Stimulated activated CD4-positive, alpha-beta T cell treated with anti-CD3 and anti-CD28 coated beads, Interleukin-15, amount 100 ng/mL, for 1 hour (primary cell): Measurements from ENCODE around the gene IMPG2.

ENCODE experiments used
- DNase-seq, 2 donors: peaks; one replicate each; pipeline ENCODE4 v3.0.0-alpha.2; 2020; ENCODE audit warnings: low read depth in 1 of 2, low spot score in 1 of 2

IMPG2 gene

DNA sequence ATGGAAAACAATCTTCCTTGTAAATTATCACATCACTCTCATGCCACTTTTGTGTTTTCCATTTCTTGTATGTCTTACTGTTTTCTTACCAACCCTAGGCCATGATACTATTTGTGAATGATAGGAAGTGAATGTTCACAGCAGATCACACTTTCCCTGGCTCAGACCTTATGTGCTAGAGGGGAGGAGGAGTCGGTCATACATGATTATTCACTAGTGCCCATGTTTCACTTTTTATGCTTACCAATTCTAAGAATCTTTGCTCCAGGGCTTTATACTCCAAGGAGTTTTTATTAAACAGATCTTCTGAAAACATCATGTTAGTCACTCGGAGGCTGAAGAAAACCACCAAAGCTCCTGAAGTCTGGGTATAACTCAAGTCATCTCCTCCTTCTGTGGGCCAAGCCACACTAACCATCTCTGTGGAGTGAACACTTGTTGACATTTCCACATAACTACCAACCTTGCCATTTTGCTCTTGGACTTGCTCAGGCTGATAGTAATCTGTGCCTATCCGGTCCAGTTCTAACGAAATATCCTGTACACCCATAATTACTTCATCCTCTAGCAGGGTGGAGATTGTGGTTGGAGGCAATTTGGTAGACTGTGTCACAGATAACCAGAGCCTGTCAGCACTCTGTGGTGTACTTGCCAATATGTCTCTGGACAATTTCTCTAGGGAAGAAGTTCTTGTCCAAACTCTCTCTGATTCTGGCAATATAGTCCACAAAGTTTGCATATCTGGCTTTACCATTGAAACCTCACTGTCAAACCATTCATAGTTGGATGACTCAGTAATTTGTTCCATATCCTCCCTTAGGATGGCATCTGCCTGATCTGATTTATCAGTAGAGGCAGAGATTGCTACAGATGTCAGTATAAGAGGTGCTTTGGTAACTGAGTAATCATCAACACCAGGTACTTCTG lies 76.8 kb downstream of the IMPG2 start:
- DNase-seq, result no peak

DNA sequence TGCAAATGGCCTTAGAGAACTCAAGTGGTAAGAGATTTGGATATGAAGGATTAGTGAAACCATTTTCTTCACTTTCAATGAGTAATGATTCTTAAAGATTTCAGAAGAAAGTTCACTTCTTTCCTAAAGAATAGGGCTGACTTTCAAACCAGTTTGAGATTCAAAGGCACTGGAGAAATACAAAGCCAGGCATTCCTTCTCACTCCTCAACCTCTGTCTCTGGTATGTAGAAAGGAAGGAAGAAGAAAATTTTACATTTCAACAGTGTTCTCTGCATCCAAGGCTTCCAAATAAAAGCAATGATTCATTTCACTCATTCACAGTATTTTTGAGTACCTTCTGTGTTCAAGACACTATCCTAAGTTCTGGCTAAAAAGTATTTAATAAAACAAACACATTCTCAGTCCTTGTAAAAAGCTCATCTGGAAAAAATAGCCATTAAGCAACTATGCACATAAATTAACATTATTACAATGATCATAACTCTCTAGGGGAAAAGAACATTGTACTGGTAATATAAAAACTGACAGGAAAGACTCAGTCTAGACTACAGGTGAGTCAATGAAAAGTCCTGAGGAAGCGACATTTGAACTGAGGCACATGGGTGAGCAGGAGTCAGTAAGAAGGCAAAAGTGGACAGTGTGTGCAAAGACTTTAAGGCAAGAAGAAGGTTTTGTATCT lies 79.5 kb downstream of the IMPG2 start:
- no peak for DNase-seq

DNA sequence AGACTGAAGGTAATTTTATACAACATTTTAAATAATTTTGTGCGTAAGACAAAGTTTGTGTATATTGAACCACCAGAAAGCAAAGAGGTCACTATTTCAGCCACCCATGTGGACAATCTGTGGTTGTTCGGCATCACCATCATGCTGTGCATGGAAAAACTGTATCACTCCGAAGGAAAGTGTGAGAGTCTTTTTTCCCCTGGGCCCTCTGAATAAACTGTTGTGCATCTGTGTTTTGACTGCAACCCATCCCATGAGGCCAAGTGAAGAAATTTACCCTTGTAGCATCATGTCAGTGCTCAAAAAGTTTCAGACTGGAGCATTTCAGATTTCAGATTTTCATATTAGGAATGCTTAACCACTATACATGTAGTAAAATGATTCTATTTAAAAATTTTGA lies 85.3 kb downstream of the IMPG2 start:
- no peak for DNase-seq

DNA sequence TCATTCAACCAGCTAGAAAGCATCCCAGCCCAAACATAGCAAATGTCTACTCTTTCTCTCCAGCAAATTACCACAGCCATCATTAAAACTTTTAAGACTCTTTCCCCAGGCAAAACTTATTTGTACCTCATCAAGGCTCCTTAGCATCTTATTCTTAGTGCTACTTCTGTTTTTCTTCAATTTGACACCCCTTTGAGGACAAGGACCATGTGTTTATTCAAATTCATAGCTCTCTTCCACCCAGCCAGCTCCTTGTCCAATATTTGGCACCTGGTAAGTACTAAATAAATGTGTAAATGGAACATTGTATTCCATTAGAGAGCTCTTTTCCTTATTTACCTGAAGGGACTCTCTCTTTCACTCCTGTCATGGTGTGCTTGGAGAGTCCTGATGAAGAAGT lies 89.8 kb downstream of the IMPG2 start:
- no peak for DNase-seq

DNA sequence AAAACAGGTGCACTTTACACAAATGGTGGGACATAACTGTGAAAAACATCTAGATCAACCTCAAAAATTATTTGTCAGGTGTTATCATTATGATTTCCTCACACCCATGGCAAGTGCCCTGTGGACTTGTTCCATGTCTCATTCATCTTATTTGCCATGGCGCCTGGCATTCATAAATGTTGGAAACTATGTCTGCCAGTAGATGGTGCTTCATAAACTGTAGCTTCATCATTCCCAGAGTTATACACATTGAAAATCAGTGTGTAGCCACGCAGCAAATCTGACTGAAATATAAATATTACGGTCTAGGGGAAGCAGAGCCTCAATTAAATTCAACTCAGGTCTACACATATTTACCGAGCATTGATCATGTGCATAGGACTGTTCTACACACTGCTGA lies 90.7 kb downstream of the IMPG2 start:
- DNase-seq, result no peak

DNA sequence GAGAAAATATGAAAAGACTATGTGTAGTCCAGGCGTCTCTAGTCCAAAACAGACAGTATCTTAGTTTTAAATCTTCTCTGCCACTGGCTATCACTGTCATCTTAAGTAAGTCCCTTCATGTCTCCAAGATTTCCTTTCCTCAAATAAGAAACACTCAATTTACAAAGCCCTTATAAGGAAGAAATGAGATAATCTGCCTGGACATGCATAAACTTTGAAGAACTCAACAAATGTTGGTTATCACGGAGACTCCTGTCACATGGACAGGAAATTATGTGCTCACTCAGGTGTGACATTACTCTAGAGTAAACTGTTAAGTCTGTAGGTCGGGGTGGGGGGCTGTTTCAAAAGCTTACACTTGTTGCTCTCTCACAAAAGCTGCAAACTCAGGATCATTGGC lies 91.9 kb downstream of the IMPG2 start:
- DNase-seq, result no peak

DNA sequence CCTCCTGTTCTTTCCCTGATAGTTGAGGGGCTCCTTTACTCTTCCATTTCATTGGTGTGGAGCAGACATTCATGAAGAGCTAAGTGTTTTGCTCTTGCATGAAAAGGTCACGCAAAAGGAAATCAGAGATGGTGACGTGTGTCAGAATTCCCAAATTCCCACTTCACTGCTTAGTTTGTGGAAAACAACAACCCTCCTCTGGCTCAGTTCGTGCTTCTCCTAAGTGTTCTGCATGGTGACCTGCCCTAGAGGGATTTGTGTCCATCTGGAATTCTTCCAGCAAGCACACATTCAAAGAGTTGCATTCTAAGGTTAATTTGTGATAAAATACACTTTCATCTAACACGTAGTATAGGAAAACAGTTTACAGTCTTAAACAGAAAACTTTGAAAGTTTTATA lies 95.6 kb downstream of the IMPG2 start:
- DNase-seq, result no peak

DNA sequence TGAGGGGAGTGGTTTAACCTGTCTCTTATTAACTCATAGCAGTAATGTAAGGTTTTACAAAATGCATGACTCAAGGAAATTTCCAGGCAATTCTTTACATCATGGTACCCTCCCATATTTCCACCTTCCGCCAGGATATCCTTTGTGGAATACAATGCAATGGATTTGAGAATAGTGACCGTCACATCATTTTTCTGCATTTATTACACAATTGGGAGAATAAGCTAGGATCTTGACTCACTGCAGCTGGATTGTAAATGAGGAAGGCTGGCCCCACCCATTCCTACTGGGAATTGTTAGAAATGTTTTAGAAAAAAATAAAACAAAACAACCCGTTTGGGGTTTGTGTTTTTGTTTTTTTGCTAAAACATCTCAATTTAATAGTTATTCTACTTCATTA lies 97.4 kb downstream of the IMPG2 start:
- no peak for DNase-seq

DNA sequence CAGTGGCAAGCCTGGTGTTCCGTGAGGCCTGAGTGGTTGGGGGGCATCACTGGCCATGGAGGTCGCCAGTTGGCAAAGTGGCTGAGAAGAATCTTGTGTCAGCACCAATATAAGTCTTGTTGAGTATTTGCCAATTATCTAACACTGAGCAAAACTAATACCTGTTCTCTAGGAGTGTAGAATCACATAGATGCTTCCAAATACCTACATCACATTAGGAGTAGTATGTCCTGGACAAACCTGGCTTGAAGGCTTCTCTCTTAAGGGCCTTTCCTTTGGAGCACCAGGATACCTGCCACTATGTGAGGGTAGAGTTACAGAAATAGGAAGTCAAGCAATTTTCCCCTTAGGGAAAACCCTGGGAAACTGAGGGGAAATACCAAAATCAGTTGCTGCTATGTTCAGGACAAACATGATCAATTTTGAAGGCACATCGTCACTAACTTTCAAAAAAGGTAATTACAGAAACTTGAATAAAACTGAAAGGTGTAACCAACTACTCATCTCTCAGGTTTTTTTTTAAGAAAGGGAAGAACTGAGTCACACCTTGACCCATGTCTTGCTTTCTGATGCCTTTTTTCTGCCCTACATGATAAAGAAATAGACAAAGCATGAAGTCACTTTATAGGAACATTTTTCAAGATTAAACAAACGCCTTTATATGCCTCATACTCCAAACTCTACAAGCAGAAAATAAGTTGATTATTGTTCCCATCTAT lies 100.4 kb downstream of the IMPG2 start:
- no peak for DNase-seq

DNA sequence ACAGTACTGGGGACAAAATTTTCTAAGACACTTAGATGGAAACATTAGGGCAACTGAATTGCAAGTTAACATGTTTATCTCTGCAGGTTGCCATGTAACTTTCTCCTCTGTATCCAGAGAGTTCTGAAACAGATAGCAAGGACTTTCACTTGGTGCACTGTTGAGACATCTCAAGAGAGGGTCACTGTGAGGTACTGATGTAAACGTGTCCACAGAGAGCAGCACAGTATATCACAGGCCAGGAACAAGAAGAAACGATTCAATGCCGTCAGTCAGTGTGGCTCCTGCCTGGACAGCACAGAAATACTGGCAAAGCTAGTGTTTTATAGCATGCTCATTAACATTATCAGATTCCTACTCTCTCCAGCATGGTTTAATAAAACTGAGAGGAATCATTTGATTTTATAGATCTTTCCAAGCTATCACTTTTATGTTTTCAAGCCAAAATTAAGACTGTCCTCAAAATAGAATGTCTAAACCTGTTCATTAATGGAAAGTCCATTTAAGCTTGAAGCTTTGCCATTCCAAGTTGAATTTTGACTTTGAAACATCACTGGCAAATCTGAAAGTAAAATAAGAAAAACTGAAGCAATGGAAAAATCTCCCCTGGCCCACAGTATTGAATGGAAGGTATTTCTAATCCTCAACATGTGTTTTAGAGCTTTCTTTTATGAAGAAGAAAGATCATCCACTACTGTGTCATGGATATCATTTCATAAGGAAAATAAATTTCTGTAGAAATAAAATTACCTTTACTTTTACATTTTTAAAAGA lies 102.7 kb downstream of the IMPG2 start:
- no peak for DNase-seq

DNA sequence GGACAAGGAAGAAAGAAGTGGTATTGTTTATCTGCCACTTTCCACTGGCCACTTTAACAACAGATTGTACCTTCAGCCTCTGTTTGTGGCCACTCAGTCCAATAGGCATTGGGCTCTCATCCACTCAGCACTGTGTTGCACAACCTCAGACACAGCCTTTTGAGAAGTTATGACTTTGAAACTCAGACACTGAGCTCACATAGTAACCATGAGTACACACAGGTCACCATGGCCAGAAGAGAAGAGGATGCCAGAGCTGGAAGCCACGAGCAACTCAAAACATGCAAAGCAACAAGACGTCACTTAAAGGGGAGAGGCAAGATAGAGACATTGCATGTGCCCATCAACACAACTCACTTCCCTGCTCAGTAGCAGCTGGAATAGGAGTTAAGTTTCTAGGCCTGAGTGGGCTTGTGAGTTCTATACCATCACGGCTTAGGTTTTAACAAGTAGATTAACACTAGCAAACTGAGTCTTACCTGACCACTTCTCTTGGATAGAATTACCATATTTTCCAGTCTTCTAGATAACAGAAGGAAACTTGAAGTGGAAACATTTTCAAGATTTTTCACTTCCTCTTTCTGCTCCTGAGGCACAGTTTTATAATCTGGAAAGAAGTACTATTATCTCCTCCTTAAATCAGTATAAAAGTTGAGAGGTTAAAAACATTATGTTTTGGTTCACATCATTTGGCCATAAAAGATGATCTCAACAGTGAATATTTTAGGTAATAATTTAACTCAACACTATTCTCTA lies 103.5 kb downstream of the IMPG2 start:
- DNase-seq, result no peak

DNA sequence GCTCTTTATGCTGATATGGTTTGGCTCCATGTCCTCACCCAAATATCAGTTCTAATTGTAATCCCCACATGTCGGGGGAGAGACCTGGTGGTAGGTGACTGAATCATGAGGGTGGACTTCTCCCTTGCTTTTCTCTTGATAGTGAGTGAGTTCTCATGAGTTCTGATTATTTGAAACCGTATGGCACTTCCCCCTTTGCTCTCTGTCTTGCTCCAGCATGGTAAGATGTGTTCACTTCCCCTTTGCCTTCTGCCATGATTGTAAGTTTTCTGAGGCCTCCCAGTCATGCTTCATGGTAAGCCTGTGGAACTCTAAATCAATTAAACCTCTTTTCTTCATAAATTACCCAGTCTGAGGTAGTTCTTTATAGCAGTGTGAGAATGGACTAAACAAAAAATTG lies 107.6 kb downstream of the IMPG2 start:
- DNase-seq, result no peak

DNA sequence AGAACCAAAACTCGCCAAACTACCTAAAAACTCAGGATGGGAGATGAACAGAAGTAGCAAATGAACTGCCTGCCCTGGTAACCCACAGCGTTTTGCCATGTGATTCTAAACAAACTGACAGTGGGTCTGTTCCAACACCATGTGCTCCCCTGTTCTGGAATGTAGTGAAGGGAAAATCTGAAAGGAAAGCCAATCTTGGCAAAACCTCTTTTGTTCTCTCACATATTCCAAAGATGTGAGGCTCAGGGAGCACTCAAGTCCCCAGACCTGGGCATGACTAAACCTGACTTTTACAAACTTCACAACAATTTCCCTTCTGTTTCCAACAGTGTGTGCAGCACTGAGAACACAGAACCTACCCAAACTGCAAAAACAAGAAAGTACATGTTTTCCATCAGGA lies 116.1 kb downstream of the IMPG2 start:
- no peak for DNase-seq

DNA sequence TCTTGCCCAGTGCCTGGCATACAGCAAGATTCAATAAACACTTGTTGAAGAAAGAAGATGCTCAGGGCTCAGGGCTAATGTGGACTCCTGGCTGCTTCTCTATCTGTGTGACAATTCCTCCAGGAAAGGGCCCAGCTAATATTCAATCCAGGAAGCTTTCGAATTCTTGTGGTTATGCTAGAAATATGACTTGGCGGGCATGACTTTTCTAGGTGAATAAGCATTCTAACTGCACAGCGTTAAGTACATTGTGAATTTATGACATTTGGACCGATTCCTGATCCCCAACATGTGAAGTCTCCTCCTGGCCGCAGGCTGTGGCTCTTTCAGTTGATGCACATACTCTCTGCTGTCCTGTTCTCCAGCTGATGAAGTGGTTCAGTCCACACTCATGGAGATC lies 117.0 kb downstream of the IMPG2 start:
- DNase-seq, result no peak

DNA sequence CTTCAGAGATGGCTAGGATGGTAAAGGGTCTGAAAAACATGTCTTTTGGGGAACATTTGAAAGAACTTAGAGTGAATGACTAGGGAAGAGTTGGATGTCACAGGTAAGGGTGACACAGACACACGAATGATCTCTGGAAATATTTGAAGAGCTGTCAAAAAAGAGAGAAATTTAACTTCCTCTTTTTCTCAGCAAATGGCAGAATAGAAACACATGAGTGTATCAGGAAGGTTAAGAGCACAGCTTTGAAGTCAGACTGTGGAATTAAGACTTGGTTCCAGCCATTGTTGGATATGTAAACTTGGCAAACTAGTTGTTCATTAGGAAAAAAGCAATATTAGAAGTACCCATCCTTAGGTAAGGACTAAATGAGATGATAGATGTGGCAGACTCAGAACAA lies 117.7 kb downstream of the IMPG2 start:
- DNase-seq, result no peak

DNA sequence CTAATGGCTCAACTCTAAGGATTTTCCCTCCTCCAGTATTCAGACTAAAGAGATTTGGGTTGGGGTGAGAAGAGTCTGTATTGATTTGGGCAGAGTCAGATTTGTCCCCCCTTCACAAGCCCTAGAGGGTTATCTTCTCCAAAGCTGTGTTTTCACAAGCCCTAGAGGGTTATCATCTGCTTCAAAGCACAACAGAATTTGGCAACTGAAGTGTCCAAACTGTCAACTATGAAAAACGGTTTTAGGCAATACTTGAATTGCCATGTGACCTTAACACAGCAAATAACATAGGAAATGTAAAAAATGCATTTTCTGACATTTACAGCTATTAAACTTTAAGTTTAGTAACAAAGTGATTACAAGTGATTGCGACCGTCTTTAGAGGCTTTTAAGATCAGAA lies 119.9 kb downstream of the IMPG2 start:
- no peak for DNase-seq

DNA sequence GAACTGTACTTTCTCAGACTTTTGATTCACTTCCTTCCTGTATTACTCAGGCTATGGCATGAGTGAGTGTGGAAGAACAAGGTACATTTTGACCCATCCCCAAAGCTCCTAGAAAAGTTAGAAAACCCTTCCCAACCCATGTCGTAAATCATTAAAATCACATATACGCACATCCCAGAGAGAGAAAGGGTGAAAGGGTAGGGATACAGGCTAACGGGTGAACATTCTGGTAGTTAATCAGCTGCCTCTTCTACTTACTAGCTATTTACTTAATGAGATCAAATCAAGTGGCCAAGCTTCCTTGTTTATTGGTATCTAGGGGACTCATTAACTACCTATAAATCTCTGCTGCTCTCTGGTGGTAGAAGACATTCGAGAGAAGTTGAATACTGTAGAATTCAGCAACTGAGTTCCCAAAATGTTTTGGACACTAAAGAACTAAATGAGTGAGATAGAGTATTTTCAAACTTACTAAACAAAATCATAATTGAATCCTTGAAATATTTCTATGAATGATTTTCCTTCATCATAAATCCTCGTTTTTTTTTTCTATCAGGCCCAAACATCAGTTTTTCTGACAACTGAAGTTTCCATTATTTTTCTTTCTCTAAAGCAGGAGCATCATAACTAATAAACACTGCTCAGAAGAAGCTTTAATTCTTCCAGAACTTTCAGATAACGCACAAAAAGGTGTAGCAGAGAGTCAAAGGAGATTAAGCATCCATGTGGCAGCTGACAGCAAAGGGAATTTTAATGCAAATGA lies 124.2 kb downstream of the IMPG2 start:
- no peak for DNase-seq

DNA sequence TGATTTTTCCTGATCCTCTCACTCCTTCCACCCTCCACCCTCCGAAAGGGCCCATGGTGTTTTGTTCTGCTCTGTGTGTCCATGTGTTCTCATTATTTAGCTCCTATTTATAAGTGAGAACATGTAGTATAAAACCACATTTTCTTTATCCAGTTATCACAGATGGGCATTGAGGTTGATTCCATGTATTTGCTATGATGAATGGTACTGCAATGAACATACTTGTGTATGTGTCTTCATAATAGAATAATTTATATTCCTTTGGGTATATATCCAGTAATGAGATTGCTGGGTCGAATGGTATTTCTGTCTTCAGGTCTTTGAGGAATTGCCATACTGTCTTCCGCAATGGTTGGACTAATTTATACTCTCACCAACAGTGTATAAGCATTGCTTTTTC lies 126.0 kb downstream of the IMPG2 start:
- no peak for DNase-seq

DNA sequence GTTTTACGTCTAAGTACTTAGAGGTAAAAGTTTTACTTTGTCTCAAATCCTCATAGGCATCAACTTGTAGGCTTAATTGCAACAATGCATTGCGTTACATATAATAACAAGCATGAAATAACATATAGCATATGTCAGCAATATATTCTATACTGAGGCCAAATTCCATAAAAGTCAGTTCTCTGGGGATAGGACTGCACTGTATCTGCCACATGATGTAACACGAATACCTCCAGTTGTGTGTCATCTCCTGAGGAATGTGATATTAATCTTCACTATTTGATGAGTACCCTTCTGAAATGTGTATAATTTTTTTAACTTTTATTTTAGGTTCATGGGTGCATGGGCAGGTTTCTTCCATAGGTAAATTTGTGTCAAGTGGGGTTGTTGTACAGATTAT lies 126.4 kb downstream of the IMPG2 start:
- DNase-seq, result no peak

DNA sequence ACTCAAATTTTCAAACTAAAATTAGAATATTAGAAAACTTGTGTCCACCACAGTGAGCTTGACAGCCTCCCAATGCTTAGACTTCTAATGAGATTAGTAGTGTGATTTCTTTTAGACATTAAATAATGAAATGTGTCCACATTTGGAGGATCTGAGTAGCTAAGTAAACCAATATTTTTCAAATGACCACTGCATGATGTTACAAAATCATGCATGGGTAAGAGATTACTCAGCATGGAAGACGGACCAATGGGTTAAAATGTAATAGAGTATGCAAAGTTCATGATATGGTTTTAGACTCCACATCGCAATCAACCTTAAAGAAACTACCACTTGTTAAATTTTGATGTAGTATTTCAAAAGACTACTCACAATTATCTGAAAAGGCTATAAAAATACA lies 130.6 kb downstream of the IMPG2 start:
- DNase-seq, result no peak
